ENCODE data around the gene TWNK.

TWNK gene

GRCh38 chr10:101000127-101000914 is 13.0 kb downstream of the TWNK start:
- H3K79me2 ChIP-seq (ENCODE audit: insufficient read depth, low read length), result no peaks in the 10 kb centered on the region; the same call in 1 of the 2 replicates
- no peak for ATAC-seq (ENCODE audit: insufficient read depth, low read depth)
- no peaks in the 10 kb centered on the region for H3K9me3 ChIP-seq (ENCODE audit: insufficient read depth, low read length, severe bottlenecking)

GRCh38 chr10:101000915-101001658 is 13.7 kb downstream of the TWNK start:
- Histone ChIP-seq H3K9me3 (ENCODE audit: insufficient read depth, low read length, severe bottlenecking) (no peaks in the 10 kb centered on the region), H3K9ac (ENCODE audit: low read depth, low read length) (no peak overlapping the region), H2AFZ (ENCODE audit: low read depth, low read length) (no peak overlapping the region), H3K79me2 (ENCODE audit: insufficient read depth, low read length) (no peaks in the 10 kb centered on the region; the same call in 1 of the 2 replicates), H4K20me1 (ENCODE audit: insufficient read depth, low read length) (peaks cover 4% of the 10 kb centered on the region), H3K27me3 (ENCODE audit: insufficient read depth, low read length, poor library complexity) (no peaks in the 10 kb centered on the region), H3K4me3 (ENCODE audit: low read depth in 1 of 2, low read length in 2 of 2) (no peak overlapping the region), H3K36me3 (ENCODE audit: insufficient read depth, low read length) (peaks cover 10% of the 10 kb centered on the region; the same call in 1 of the 2 replicates), H3K4me1 (ENCODE audit: insufficient read depth, low read length) (peaks cover 36% of the 10 kb centered on the region), H3K4me2 (ENCODE audit: insufficient read depth, low read length) (no peak overlapping the region), H3K27ac (ENCODE audit: low read length) (no peak overlapping the region)
- DNase-seq (no peak), ATAC-seq (ENCODE audit: insufficient read depth, low read depth) (no peak)
- TF ChIP-seq EZH2 (IDR thresholded peaks at IDR 0.05; ENCODE audit: borderline replicate concordance, low read depth, low read length, severe bottlenecking), result no peak
- no peak for TF ChIP-seq CTCF (IDR thresholded peaks at IDR 0.05; ENCODE audit: borderline replicate concordance, extremely low read depth, low read length, poor library complexity, severe bottlenecking)

More at GRCh38 chr10:101000127-101000914, 13.0 kb downstream of the TWNK start:
- Histone ChIP-seq H3K9ac (ENCODE audit: low read depth, low read length) (peak overlapping the region; percentile 83), H3K4me1 (ENCODE audit: insufficient read depth, low read length) (peaks cover 37% of the 10 kb centered on the region), H3K27ac (ENCODE audit: low read length) (no peak overlapping the region), H4K20me1 (ENCODE audit: insufficient read depth, low read length) (peaks cover 4% of the 10 kb centered on the region), H3K27me3 (ENCODE audit: insufficient read depth, low read length, poor library complexity) (no peaks in the 10 kb centered on the region), H3K4me3 (ENCODE audit: low read depth in 1 of 2, low read length in 2 of 2) (peak overlapping the region in 1 of 2 experiments; percentile 93; a peak in 2 of 4 replicates), H2AFZ (ENCODE audit: low read depth, low read length) (no peak overlapping the region; the same call in 1 of the 2 replicates), H3K36me3 (ENCODE audit: insufficient read depth, low read length) (0 out of 2 replicates have a peak, but pooled peaks cover 4% of the 10 kb centered on the region), H3K4me2 (ENCODE audit: insufficient read depth, low read length) (peak overlapping the region; percentile 98)
- TF ChIP-seq EZH2 (IDR thresholded peaks at IDR 0.05; ENCODE audit: borderline replicate concordance, low read depth, low read length, severe bottlenecking), result no peak
- no peak for TF ChIP-seq CTCF (IDR thresholded peaks at IDR 0.05; ENCODE audit: borderline replicate concordance, extremely low read depth, low read length, poor library complexity, severe bottlenecking)
- DNase-seq, result no peak

GRCh38 chr10:101001659-101002035 is 14.3 kb downstream of the TWNK start:
- ATAC-seq (ENCODE audit: insufficient read depth, low read depth), result no peak
- Histone ChIP-seq H3K27ac (ENCODE audit: low read length) (no peak overlapping the region), H3K4me1 (ENCODE audit: insufficient read depth, low read length) (peaks cover 31% of the 10 kb centered on the region), H4K20me1 (ENCODE audit: insufficient read depth, low read length) (peaks cover 4% of the 10 kb centered on the region), H3K27me3 (ENCODE audit: insufficient read depth, low read length, poor library complexity) (no peaks in the 10 kb centered on the region), H2AFZ (ENCODE audit: low read depth, low read length) (no peak overlapping the region), H3K9me3 (ENCODE audit: insufficient read depth, low read length, severe bottlenecking) (no peaks in the 10 kb centered on the region), H3K36me3 (ENCODE audit: insufficient read depth, low read length) (peaks cover 13% of the 10 kb centered on the region; the same call in 1 of the 2 replicates), H3K4me3 (ENCODE audit: low read depth in 1 of 2, low read length in 2 of 2) (no peak overlapping the region), H3K79me2 (ENCODE audit: insufficient read depth, low read length) (no peaks in the 10 kb centered on the region; the same call in 1 of the 2 replicates), H3K9ac (ENCODE audit: low read depth, low read length) (no peak overlapping the region), H3K4me2 (ENCODE audit: insufficient read depth, low read length) (no peak overlapping the region)
- no peak for DNase-seq
- TF ChIP-seq EZH2 (IDR thresholded peaks at IDR 0.05; ENCODE audit: borderline replicate concordance, low read depth, low read length, severe bottlenecking), result no peak
- TF ChIP-seq CTCF (IDR thresholded peaks at IDR 0.05; ENCODE audit: borderline replicate concordance, extremely low read depth, low read length, poor library complexity, severe bottlenecking), result no peak

Measured in DND-41 (cell line).